HG02798 (cell line): ENCODE measurements around the gene ZNF628.
A peak's percentile ranks its signal among the peaks of the same experiment; 100 is the strongest.

ENCODE experiments used
- ATAC-seq: cut with Tn5 transposase; IDR thresholded peaks from one replicate; pipeline ENCODE4 v1.9.1; 2021; ENCODE audit warnings: mild to moderate bottlenecking; ENCODE audit not compliant: unreplicated experiment, poor library complexity

Gene ZNF628

GRCh38 chr19:55476100-55476775 lies at the start of gene ZNF628:
TSS of gene ZNF628 (plus strand) at chr19:55476617. CDS start at chr19:55479911, 3,294 bp downstream.
- peak; percentile 94 for ATAC-seq

GRCh38 chr19:55431183-55431582 lies 45.2 kb upstream of the ZNF628 start:
- ATAC-seq = no peak

GRCh38 chr19:55432241-55432959 lies 44.0 kb upstream of the ZNF628 start:
- no peak for ATAC-seq

- ATAC-seq = no peak
These were observed 43.1 kb upstream of the ZNF628 start for GRCh38 chr19:55433292-55433691.

- no peak for ATAC-seq
These were observed 42.0 kb upstream of the ZNF628 start for GRCh38 chr19:55434356-55434919.

- ATAC-seq = no peak
These were observed 41.4 kb upstream of the ZNF628 start for GRCh38 chr19:55435020-55435419.

GRCh38 chr19:55436847-55437246 lies 39.6 kb upstream of the ZNF628 start:
- no peak for ATAC-seq

- ATAC-seq = no peak
These were observed 39.0 kb upstream of the ZNF628 start for GRCh38 chr19:55437410-55437809.

- no peak for ATAC-seq
These were observed 37.4 kb upstream of the ZNF628 start for GRCh38 chr19:55439052-55439451.

- no peak for ATAC-seq
These were observed 35.9 kb upstream of the ZNF628 start for GRCh38 chr19:55440411-55441105.

- no peak for ATAC-seq
These were observed 35.1 kb upstream of the ZNF628 start for GRCh38 chr19:55441319-55441691.

GRCh38 chr19:55441692-55442321 lies 34.6 kb upstream of the ZNF628 start:
- no peak for ATAC-seq

GRCh38 chr19:55442372-55442961 lies 34.0 kb upstream of the ZNF628 start:
- ATAC-seq = no peak

- no peak for ATAC-seq
These were observed 33.2 kb upstream of the ZNF628 start, which contains the start of gene SHISA7 for GRCh38 chr19:55443045-55443823. TSS of gene SHISA7 (minus strand) at chr19:55443300. CDS start at chr19:55442863, 437 bp downstream.

- ATAC-seq = no peak
These were observed 32.5 kb upstream of the ZNF628 start for GRCh38 chr19:55443824-55444480.

GRCh38 chr19:55444646-55445045 lies 31.8 kb upstream of the ZNF628 start:
- ATAC-seq = no peak

- no peak for ATAC-seq
These were observed 30.4 kb upstream of the ZNF628 start for GRCh38 chr19:55446060-55446459.

- ATAC-seq = no peak
These were observed 28.8 kb upstream of the ZNF628 start for GRCh38 chr19:55447421-55448174.
